Colonic mucosa (tissue), 4 donors: Measurements from ENCODE around the gene CYP27A1. TPM values are rescaled to one million over a fixed set of nuclear protein-coding genes. Genes with fewer than 3 reads are reported as not detected.

Source experiments
- DNase-seq: peaks from one replicate; pipeline ENCODE4 v3.0.0-alpha.2; 2020
- H3K27ac ChIP-seq: fragments of 200-600 bp; one replicate; pipeline ENCODE4 v1.8.0; 2021
- H3K27me3 ChIP-seq: fragments of 200-600 bp; one replicate; pipeline ENCODE4 v1.8.0; 2021
- H3K36me3 ChIP-seq: fragments of 200-600 bp; one replicate; pipeline ENCODE4 v1.8.0; 2021
- H3K4me1 ChIP-seq: fragments of 200-600 bp; one replicate; pipeline ENCODE4 v1.8.0; 2021; ENCODE audit warnings: mild to moderate bottlenecking
- H3K4me3 ChIP-seq: fragments of 200-600 bp; one replicate; pipeline ENCODE4 v1.8.0; 2021
- H3K9ac ChIP-seq, 2 donors: one replicate each; pipeline ENCODE4 v1.7.0; 2013; ENCODE audit warnings: control low read depth in 2 of 2, low read depth in 2 of 2, low read length in 2 of 2
- H3K9me3 ChIP-seq: fragments of 200-600 bp; one replicate; pipeline ENCODE4 v1.8.0; 2021
- CTCF ChIP-seq: fragments of 200-600 bp; IDR thresholded peaks from one replicate; pipeline ENCODE4 v1.8.0; 2022; ENCODE audit warnings: antibody characterized with exemption, mild to moderate bottlenecking
- intact Hi-C: fragments of 100-400 bp; cut with DNase I; formaldehyde crosslinking; loops from one replicate; pipeline ENCODE4 v1.14.1; 2022
- total RNA-seq, 2 donors: library from RNA; stranded (reverse); fragmentation: NEBNext Ultra II Directional in 1 of 2; extraction: Animal tissue kit (Norgen Biotek cat#: 25700) in 1 of 2; gene quantifications; one replicate each; pipeline ENCODE4 v1.2.1, GENCODE V29; 2021
- donor health status: healthy.
- donor health status: DM: no; HTN: no; CAD: no.
- donor health status: DM: no; HTN: no; CAD: no.

The CYP27A1 gene
- total RNA-seq, 2 donors from 2014 or later = 21.7 to 54.0 TPM

GRCh38 chr2:218812096-218812815, 30.3 kb downstream of the CYP27A1 start:
- no peak overlapping the region for H3K27ac ChIP-seq
- no peak for TF ChIP-seq CTCF
- no peaks in the 10 kb centered on the region for H3K4me1 ChIP-seq
- intact Hi-C loops = no loop called here
- no peak for DNase-seq
- H3K27me3 ChIP-seq = no peaks in the 10 kb centered on the region
- H3K36me3 ChIP-seq = no peaks in the 10 kb centered on the region
- H3K9me3 ChIP-seq = no peaks in the 10 kb centered on the region
- no peak overlapping the region for H3K4me3 ChIP-seq
- H3K9ac ChIP-seq = no peak overlapping the region

GRCh38 chr2:218812861-218813260, 30.9 kb downstream of the CYP27A1 start:
- DNase-seq = no peak
- Histone ChIP-seq H3K27me3 (no peaks in the 10 kb centered on the region), H3K4me3 (no peak overlapping the region), H3K4me1 (no peaks in the 10 kb centered on the region), H3K36me3 (no peaks in the 10 kb centered on the region), H3K27ac (no peak overlapping the region), H3K9me3 (no peaks in the 10 kb centered on the region), H3K9ac (no peak overlapping the region)
- intact Hi-C loops = no loop called here
- no peak for TF ChIP-seq CTCF

GRCh38 chr2:218813771-218814460, 32.0 kb downstream of the CYP27A1 start:
- TF ChIP-seq CTCF = no peak
- Histone ChIP-seq H3K27me3 (no peaks in the 10 kb centered on the region), H3K36me3 (no peaks in the 10 kb centered on the region), H3K4me3 (no peak overlapping the region), H3K9me3 (no peaks in the 10 kb centered on the region), H3K4me1 (no peaks in the 10 kb centered on the region), H3K27ac (no peak overlapping the region), H3K9ac (peak overlapping the region in 1 of 2 donors; percentile 57)
- peak; percentile 78 for DNase-seq
- intact Hi-C loops = no loop called here

GRCh38 chr2:218814540-218815243, 32.7 kb downstream of the CYP27A1 start:
- H3K27me3 ChIP-seq = no peaks in the 10 kb centered on the region
- no peak overlapping the region for H3K4me3 ChIP-seq
- H3K9ac ChIP-seq = peak overlapping the region in 1 of 2 donors; percentile 57
- H3K9me3 ChIP-seq = no peaks in the 10 kb centered on the region
- no peak for TF ChIP-seq CTCF
- no peaks in the 10 kb centered on the region for H3K4me1 ChIP-seq
- intact Hi-C loops = no loop called here
- no peaks in the 10 kb centered on the region for H3K36me3 ChIP-seq
- DNase-seq = peak; percentile 65
- H3K27ac ChIP-seq = no peak overlapping the region

GRCh38 chr2:218815244-218815637, 33.3 kb downstream of the CYP27A1 start:
- no peaks in the 10 kb centered on the region for H3K36me3 ChIP-seq
- no peak overlapping the region for H3K27ac ChIP-seq
- intact Hi-C loops = no loop called here
- TF ChIP-seq CTCF = no peak
- no peak overlapping the region for H3K9ac ChIP-seq
- no peaks in the 10 kb centered on the region for H3K9me3 ChIP-seq
- no peaks in the 10 kb centered on the region for H3K4me1 ChIP-seq
- H3K4me3 ChIP-seq = no peak overlapping the region
- no peaks in the 10 kb centered on the region for H3K27me3 ChIP-seq
- no peak for DNase-seq
